ENCODE results near the gene LHX2. TPM values are rescaled to one million over a fixed set of nuclear protein-coding genes. Genes with fewer than 3 reads are reported as not detected.

LHX2 gene
- polyA plus RNA-seq, 4 donors = 0.14 to 0.29 (median 0.25) TPM; not detected in 1

DNA sequence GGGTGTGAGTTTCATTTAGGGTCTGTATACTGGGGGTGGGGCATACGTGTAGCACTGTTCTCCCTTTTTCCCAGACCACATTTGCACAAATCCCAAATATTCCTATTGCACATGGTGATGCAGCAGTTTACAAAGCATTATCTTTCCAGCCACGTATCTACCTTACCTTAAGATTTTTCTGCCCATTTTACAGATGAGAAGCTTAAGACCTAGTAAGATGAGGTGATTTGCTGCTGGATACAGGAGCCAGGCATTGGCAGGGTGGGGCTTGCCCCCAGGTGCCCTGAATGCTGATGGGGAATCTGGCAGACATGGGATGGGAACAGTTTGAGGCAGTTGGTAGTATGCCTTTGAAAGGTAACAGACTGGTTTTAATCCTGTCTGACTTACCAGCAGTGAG lies 12.5 kb downstream of the LHX2 start:
- no peak for DNase-seq (ENCODE audit: low read depth in 4 of 4, low spot score in 2 of 4)

DNA sequence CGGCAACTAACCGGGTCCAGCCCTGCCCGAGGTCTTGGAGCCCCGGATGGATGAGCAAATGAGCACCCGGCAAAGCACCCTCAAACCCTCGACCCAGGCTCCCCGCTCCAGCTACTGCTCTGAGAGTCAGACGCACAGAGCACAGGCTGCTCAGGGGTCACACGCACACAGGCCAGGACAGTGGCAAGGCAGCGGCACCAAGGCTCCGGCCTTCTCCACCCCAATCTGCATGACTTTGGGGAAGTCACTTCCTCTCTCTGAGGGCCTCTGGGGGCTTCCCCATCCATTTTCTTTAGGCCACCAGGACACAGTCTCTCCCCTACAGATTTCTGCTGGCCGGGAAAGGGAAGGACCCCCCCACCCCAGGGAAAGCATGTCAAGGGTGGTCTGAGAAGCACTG lies 18.0 kb downstream of the LHX2 start:
- DNase-seq (ENCODE audit: low read depth in 4 of 4, low spot score in 2 of 4) = no peak

DNA sequence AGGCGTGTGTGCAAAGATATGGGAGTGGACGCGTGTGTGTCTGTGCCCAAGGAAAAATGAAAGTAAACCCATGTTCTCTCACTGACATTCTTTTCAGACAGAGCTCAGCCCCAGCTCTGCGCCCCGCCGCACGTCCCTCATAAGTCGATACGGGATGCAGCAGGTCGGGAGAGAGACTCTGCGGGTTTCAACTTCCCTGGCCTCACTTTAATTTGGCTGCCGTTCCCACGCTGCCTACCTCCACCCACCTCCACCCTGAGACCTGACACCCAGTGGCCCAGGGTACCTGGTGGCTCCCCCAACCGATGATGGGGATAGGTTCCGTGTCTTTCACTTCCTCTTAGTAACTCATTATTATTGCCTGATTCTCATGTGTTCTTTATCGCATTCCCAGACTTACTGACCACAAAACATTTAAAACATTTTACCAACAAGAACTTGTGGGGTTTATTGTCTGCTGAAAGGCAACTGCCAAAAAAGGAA lies 19.4 kb downstream of the LHX2 start:
- DNase-seq (ENCODE audit: low read depth in 4 of 4, low spot score in 2 of 4) = no peak

DNA sequence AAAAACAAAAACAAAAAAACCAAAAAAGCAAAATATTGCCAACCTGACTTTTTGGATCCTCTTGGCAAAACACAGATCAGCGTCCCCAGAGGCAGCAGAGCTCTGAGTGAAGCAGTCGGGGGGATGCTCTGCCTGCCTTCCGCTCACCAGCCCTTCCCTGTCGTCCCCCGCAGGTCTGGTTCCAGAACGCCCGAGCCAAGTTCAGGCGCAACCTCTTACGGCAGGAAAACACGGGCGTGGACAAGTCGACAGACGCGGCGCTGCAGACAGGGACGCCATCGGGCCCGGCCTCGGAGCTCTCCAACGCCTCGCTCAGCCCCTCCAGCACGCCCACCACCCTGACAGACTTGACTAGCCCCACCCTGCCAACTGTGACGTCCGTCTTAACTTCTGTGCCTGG lies 20.7 kb downstream of the LHX2 start:
- no peak for DNase-seq (ENCODE audit: low read depth in 4 of 4, low spot score in 2 of 4)

DNA sequence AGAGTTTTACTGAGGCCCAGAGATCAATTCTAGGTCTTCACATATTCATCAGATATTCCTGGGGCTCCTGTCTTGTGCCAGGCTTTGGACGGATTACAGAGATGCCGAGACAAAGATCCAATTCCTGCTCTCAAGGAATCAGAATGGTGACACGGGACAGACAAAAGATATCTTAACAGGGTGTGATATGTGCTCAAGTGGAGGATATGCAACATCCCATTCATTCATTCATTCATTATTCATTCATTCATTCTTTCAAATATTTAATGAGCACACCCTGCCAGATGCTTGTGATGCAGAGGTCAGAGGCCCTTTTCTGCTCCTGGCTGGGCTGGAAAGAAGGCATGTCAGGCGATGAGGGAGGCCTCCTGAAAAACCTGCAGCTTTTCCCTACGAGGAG lies 21.8 kb downstream of the LHX2 start:
- no peak for DNase-seq (ENCODE audit: low read depth in 4 of 4, low spot score in 2 of 4)

DNA sequence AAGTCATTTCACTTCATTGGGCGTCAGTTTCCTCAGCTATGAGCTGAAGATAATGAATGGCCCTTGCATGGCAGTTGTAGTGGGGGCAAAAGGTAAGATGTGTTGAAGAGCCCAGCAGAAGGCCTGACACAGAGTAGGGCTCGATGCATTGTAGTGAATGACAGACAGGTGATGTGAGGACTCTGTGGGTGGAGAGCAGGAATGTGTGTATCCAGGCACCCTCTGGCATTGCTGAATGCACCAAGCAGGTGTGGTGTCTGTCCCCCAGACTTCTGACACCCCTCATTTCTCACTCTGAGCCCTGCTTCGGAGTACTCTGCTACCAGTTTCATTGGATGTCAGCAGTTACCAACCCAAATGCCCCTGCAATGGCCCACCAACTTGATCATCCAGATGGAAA lies 22.4 kb downstream of the LHX2 start:
- DNase-seq (ENCODE audit: low read depth in 4 of 4, low spot score in 2 of 4) = no peak

DNA sequence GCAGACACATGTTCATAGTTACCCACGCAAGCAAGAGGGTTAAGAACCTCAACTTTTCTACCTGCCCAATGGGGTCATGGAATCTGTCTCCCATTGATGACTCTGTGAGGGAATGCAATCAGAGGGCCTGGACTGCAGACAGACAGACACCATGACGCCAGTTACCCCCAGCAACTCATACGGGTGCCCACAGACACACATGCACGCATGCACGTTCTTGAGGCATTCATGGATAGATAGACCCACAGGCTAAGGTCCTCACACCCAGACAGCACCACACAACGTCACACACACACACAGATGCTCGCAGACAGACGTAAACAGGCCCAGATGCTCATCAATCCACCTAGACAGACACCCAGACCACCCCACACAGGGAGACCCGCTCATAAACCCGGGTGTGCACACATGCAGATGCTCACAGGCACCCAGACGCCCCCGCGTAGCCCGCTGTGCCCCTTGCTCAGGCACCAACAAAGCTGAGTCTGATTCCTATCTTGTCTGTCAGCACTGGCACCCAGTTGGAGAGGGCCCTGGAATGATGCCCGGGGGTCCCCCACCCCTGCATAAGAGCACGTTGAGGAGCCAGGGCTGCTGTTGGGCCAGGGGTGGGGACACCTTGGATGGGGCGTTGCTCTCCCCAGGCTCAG lies 23.6 kb downstream of the LHX2 start:
- no peak for DNase-seq (ENCODE audit: low read depth in 4 of 4, low spot score in 2 of 4)

DNA sequence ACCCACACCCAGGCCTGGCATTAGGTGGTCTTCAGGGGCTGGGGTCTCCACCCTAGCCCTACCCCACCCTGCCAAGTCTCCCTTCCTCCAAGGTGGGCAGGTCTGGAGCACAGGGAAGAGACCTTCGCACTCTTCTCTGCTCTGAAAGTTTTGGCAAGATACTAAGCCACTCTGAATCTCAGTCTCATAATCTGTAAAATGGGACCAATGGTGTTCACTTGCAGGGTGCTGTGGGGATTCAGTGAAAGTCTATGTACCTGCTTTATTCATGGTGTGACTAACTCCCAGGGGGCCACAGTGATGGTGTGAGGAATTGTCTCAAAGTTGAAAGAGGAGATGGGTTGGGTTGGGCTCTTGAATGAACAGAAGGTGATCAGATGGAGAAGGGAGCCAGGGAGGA lies 25.0 kb downstream of the LHX2 start:
- no peak for DNase-seq (ENCODE audit: low read depth in 4 of 4, low spot score in 2 of 4)

DNA sequence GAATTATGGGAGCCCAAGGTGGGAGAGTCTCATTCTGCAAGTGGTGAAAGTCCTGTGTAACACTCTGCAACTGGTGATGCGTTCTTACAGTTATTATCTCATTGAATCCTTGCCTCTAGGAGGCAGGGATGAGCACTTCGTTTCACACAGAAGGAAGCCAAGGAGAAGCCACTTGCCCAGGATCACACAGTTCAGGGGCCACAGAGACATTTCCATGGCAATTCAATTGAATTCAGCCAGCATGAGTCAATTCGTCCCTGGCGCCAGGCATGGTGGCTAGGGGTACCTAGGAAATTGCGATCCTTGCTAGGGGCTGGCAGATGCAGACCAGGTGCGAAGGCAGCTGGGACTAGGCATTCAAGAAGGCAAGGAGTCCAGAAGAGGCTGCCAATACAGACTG lies 26.2 kb downstream of the LHX2 start:
- no peak for DNase-seq (ENCODE audit: low read depth in 4 of 4, low spot score in 2 of 4)

DNA sequence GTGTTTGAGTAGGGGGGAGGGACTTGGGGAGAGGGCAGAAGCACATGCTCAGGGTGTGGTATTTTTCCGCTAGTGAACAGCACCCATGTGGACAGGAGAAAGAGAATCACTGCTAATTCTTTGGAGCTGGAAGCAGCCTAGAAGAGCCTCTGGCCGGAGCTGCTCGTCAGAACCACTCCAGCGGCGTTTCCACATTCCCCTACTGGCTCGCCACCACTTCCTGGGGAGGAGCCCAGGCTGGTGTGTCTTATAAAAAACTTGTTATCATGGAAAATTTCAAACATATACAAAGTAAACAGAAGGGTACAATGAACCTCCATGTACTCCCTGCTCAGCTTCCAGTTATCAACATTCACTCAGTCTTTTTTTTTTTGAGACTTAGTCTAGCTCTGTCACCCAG lies 26.7 kb downstream of the LHX2 start:
- DNase-seq (ENCODE audit: low read depth in 4 of 4, low spot score in 2 of 4) = no peak

DNA sequence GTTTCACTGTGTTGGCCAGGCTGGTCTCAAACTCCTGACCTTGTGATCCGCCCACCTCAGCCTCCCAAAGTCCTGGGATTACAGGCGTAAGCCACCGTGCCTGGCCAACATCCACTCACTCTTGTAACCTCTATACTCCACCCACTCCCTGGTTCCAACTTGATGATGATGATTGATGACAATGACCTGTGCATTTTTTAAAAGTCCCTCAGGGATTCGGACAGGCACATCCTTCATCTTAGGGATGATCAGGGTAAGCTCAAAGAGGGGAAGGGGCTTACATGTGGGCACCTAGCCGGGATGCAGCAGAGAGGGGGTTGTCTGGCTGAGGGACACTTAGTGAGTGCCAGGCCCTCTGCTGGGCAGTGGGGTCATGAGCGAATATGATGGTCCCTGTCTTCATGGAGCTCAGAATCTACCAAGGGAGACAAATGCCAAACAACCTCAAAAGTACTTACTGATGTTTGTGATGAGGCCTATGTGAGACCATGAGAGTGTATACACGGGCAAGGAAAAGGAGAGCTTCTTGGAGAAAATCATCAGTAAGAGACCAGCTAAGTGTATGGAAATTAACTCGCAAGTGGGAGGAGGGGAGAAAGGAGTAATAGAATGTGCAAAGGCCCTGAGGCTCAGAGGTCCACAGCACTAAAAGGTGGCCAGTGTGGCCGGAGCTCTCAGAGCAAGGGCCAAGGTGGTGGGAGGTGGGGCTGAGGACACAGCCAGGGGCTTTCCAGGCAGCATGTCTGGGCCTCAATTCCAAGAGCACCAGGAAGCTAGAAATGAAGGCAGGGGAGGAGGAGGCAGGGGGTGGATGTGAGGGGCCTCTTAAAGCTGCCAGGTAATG lies 27.4 kb downstream of the LHX2 start:
- no peak for DNase-seq (ENCODE audit: low read depth in 4 of 4, low spot score in 2 of 4)

DNA sequence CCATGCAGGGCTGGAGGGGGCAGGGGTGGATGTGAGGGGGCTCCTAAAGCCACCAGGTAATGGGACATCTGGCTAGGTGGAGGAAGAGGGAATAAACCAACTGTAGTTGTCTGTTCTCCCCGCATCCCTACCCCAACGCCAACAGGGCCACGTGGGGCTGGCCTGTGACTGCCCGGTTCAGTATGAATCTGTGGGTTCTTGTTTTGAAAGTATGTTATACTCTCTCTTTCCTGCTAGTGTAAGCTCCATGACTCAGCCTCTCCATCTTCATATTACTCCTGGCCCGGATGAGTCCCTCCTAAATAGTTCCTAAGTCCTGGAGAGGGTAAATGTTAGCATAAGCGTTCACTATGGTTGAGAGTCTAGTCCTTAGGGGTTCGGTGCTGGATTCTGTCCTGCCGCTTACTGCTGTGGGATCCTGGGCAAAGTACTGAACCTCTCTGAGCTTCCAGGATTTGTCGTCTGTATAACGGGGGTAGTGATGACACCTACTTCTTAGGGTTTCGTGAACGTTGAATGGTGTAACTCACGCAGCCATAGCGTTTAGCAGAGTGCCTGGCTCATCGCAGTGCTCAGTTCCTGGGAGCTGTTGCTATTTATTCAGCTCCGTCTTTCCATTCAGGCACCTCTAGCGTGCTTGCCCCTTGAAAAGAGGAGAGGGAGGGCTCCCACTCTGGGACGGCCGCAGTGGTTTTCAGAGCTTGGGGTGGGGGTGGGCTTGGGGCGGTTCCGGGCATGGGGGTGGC lies 28.8 kb downstream of the LHX2 start:
- no peak for DNase-seq (ENCODE audit: low read depth in 4 of 4, low spot score in 2 of 4)

DNA sequence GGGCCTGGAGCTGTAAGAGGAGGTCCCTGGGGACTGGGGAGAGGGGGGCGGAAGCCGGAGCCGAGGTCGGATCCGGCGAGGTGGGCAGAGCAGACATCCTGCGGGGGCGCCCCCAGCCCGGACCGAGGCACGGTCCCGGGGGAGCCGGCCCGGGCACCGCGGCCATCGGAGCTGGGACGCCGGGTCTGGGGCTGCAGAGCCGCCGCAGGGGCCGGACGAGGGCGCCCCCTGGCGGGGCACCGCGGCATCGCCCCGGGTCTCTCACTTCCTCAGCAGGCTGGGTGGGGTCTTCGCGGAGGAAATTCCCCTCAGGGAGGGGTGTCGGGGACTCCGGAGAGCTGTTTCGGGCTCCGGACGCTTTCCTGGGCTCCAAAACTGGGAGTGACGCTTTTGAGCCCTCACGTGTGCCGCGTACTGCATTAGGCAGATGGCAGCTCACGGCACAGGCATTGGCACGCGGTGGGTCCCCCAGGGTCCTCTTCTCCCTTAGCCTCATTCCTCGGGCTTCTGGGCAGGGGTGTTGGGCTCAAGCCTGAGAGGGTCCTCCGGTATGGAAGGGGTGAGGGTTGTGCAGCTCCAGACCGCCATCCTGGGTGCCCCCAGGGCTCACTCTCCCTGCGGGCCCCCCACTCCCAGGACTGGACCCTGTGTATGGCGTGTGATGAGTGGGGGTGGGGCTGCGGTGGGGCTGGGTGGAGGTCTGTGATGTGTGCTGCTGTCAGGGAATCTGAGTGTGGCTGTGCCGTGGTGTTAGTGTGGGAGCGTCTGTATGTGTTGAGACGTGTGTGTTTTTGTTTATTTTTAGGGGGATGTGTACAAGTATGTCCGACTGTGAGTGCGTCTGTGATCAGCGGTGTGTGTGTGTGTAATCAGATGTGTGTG lies 29.6 kb downstream of the LHX2 start:
- no peak for DNase-seq (ENCODE audit: low read depth in 4 of 4, low spot score in 2 of 4)

DNA sequence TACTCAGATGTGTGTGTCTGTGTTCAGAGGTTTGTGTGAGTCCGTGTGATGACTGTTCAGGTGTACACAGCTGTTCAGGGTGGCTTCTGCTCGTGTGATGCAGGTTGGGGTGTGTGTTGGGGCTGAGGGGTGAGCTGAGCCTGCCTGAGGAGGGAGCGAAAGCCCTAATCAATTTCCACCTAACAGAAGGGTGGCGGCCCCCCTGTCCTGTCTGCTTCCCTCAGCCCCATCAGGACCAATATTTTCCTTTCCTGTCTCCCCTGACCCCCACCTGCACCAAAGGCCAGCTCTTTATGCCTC lies 30.2 kb downstream of the LHX2 start:
- no peak for DNase-seq (ENCODE audit: low read depth in 4 of 4, low spot score in 2 of 4)

DNA sequence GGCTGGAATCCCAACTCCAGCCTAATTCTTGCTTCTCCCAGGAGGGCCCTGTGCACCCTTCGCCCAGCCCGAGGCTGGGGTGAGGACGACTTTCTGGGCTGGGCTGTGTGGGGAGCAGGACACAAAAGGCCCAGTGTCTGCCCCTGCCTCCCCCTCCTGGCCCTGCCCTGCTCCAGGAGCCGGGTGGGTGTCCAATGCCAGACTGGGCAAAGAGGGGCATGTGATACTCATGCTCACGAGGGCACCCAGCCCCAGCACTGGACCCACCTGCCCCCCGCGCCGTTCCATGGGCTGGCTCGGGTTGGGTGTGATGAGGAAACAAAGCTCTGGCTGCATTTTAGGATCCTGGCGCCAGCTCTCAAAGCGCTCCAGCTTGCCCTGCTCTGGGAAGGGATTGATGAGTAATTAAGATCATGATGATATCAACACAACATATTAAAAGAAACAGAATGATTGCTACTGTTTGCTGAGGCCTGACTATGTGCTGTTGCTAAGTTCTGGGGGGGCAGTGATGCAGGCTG lies 30.7 kb downstream of the LHX2 start:
- DNase-seq (ENCODE audit: low read depth in 4 of 4, low spot score in 2 of 4) = no peak

DNA sequence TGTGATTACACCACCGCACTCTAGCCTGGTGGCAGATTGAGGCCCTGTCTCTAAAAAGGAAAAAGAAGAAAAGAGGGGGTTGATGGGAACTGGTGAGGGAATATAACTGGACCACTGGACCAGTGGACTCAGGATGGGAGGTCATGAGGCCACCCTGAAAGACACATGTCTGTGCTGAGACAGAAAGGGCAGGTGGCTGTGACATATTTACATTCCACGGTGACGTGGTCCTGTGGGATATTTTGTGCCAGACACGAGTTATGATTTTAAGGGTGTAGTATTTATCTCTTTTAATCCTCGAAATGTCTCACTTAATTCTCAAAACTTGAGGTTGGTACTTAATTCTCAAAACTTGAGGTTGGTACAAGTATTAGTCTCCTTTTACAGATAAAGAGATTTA lies 32.9 kb downstream of the LHX2 start:
- DNase-seq (ENCODE audit: low read depth in 4 of 4, low spot score in 2 of 4) = no peak

DNA sequence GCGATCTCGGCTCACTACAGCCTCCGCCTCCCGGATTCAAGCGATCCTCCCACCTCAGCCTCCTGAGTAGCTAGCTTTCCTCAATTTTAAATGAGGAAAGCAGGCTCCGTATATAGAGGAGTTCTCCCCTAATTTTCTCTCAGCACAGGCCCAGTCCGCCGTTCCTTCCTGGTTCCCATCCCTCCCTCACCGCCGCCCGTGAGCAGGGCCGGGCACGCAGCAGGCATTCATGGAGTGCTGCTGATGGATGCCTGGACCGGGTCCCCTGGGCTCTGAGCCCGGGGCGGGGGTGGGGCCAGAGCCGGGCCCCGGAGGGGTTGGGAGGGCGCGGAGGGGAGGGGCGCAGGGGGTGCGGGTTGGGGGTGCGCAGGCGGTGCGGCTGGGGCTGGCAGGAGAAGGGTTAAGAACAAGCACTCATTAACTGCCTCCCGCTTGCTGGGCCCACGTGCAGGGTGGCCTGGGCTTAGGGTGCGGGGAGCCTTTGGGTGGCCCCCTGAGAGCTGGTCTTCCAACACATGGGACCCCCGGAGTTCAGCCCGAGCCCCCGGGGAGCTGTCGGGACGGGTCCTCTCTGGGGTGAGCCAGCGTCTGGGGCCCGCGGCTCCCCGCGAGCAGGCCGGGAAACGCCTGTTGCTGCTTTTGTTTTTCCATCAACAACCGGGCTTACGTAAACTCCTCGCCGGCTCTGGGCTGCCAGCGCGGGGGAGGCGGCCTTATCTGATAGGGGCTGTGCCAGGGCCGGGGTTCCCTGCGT lies 33.7 kb downstream of the LHX2 start:
- no peak for DNase-seq (ENCODE audit: low read depth in 4 of 4, low spot score in 2 of 4)

DNA sequence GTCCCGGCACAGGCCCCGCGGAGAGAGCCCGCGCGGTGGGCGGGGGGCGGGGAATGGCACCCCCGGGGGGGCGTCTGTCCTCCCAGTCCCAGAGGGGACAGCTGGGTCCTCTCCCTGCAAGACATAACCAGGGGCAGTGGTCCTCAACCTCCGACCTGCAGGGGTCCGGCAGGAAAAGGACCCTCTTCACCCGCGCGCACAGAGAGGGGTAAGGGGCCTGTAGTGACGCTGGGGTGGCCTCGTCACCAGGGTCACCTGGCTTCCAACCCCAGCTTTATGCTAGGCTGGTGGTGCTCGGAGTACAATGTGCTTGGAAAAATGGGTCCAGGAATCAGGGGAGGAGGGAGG lies 34.2 kb downstream of the LHX2 start:
- DNase-seq (ENCODE audit: low read depth in 4 of 4, low spot score in 2 of 4) = no peak

DNA sequence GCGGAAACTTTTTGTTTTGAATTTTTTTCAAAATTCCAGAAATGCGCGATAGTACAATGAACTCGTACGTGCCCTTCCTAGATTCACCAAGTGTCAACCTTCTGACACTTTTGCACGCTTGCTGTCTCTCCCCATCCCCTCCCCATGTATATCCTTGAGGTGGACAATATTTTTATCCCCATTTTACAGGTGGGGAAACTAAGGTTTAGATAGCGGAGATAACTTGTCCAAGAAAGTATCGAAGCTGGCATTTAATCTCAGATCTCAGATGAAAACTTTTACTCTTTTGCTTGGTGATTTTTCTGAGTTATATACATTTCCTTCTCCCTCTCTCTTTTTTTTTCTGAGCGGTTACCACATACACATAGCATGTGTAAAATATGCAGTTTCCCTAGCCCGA lies 34.6 kb downstream of the LHX2 start:
- no peak for DNase-seq (ENCODE audit: low read depth in 4 of 4, low spot score in 2 of 4)

DNA sequence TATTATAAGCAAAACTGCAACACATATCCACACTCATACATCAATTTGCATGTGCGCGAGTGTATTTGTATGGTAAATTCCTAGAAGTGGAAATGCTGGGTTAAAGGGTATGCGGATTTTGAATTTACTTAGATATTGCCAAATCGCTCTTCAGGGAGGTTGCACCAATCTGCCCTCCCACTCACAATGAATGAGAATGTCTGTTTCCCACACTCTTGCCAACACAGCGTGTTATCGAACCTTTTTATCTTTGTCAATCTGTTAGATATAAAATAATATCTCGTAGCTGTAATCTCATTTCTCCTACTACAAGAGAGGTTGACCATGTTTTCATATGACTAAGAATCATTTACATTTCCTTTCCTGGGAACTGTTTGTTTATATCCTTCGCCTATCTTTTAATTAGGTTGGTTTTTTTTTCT lies 35.7 kb downstream of the LHX2 start:
- DNase-seq (ENCODE audit: low read depth in 4 of 4, low spot score in 2 of 4) = no peak

Measured in left renal cortex interstitium (tissue), 4 donors.